Skin of body (tissue), 2 donors: ENCODE measurements around the gene INCA1. TPM values are rescaled to one million over a fixed set of nuclear protein-coding genes. Genes with fewer than 3 reads are reported as not detected.

Source experiments
- DNase-seq: peaks from one replicate; lab custom pipeline; 2025; lab: John Stamatoyannopoulos, UW
- total RNA-seq: library from RNA; depleted of rRNA; stranded (reverse); fragments of >200 nt; gene quantifications from one replicate; pipeline ENCODE4 v1.2.3, GENCODE V29; 2014

The INCA1 gene
- total RNA-seq, 1 donor from 2014 or later, result 0.20 TPM

DNA sequence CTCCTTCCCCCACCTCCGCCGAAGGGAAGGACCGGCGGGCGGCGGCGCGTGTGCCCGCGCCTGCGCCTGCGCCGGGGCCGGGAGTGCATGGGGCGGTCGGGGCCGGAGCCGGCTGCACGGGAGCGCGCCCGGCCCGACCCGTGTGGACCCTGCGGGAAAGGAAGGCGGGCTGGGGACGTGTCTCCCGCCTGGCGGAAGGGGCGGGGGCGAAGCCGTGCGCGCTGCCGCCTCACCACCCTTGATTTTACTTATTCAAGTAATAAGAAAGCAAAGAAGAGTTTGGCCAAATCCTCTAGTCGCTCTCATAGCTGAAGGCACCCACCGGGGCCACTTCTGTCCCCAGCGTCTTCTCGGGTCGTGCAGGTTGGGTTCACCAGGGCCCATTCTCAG lies 48.4 kb downstream of the INCA1 start:
- DNase-seq, result peak; percentile 92

DNA sequence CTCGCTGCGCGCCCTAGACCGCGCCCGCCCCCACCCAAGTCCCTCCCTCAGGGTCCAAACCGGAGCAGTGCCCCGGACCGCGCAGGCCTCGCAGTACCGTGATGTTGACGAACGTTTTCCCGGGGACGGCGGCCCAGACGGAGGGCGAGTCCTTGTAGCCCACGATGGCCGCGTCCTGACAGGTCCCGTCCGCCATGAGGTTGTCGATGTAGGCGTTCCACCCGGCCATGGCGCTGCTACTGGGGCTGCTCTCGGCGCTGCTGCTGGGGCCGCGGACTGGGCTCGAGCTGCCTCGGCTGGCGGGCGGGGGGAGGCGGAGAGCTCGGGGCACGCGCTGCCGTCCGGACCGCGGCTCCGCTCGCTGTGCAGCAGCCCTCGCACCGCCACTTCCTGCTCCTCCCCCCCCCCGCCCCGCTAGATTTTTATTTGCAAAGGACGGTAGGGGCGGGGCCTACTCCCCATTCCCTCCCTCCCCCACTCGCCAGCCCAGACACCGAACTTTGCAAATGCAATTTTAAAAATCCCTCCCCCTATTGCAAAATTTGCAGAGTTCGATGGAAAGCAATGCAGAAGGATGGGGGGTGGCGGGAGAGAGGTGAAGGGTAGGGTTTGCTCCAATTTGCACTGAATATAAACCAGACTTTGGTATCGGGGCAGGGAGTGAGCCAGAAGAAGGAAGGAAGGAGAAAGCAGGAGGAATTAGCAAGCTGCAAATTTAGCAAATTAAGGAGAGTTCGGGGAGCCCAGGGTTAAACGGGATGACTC lies 49.0 kb downstream of the INCA1 start, which contains the start of gene PFN1:
TSS of gene PFN1 (minus strand) at position 365 of the 765 bp plus-strand sequence. CDS start at position 229, 136 bp downstream.
- DNase-seq, result peak; percentile 95

DNA sequence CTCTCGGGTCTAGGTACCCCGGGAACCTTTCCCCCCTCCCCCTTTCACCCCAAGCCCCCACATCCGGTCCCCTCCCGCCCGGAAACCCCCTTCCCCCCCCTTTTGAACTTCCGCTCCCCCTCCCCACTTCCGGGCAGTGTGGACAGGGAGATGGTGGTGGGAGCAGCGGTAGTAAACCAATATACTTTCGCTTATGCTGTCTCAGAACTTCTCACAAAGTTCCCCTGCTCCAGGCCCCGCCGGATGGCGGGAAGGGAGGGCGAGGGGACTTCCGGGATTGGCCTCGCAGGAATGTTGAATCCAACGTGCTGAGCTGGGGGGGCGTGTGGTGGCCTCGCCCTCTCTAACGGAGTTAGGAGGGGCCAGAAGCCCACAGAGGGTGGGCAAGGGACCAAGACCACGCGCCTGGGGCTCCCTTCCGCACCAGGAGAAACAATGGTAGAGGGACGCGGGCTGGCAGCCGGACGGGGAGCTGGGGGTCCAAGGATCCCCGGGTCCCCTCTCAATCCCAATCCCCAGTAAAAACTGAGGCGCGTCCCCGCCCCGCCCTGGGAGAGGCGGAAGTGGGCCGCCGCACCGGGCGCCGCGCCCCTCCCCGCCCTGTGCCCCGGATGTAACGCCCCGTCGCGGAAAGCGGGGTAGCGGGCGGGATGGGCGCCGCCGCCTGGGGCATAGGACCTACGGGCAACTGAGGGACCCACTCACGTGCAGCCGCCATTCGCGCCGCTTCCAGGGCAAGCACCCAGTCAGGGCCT lies 49.7 kb downstream of the INCA1 start:
- DNase-seq, result peak; percentile 40

DNA sequence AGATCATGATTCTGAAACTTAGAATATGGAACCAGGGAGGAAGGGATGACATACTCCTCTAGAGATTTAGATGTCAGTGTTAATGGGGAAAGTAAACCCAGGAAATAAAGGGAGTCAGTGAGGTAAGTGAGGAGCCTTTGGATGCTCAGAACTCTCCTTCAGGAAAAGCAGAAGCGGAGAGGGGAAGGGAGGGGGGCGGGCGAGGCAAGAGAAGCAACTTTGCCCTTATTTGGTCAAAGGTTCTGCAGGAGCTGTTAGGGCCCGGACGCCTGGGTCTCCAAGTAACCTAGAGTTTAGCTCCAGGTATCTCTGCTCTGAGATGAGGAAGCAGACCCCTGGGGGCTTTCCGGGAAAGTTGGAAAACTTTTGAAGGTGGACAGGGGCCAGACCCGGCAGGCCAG lies 50.3 kb downstream of the INCA1 start:
- no peak for DNase-seq

DNA sequence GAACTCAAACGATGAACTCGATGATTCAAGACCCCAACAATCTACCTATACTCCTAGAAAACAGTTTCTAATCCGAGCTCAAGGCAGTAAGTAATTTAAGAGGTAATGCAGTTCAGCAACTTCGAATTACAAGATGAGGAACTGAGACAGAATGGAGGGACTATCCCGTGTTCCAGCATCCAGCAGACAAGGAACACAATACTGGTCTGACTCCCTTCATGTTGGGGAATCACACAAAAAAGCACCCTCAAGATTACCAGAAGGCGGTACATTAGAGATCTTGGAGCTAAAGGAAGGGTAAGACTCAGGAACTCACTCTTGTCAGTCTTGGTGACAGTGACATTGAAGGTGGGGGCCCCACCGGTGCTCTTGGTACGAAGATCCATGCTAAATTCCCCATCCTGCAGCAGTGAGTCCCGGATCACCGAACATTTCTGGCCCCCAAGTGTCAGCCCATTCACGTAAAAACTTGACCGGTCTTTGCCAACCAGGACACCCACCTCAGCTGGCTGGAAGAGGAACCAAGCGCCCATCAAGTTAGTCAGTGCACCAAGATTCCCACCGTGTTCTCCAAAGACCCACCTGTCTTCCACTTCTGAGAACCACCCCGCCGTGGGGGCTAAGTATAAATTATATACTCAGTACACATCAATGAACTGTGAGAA lies 50.9 kb downstream of the INCA1 start:
- DNase-seq, result no peak

DNA sequence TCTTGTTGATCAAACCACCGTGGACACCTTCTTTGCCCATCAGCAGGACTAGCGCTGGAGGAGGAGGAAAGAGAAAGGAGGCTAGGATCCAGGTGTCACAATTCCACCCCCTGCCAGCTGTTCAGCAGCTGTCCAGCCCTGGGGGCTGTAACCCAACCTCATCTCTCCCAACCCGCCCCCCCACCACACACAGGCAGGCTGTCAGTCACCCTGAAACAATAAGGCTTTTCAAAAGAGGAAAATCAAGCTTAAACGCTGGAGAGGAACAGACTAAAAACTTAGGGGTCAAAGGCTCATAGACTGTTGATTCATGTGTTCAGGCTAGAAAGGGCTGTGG lies 51.4 kb downstream of the INCA1 start:
- no peak for DNase-seq

DNA sequence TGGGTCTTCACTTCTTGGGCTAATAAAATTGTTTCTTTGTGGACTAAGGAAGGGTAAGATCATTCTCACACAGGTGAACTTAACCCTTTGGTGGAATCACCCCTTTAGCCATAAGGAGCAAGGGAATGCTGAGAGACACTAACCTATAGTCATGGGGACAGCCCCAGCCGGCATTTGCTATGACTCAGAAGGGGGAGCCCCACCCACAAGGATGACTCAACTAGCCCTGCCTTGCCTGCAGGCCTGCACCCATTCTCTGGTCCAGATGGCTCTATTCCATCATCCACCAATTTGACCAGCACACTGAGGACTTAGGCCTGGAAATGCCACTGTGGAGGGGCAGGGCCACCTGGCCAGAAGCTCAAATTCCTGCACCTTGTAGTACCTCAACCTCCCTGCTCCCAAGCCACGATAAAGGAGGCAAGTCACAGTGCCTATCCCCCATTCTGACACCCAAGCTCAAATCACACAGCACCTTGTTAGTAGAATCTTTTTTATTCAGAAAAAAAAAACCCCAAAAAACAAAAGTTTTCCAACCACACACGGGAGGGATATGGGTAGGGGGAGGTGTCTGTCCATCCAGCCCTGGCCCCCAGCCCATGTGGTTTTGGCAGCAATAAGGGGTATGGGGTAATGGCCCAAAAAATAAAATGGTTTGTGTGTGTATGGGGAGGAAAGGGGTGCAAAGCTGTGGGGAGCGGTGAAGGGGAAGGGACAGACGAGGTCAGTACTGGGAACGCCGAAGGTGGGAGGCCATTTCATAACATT lies 52.0 kb downstream of the INCA1 start:
- no peak for DNase-seq

DNA sequence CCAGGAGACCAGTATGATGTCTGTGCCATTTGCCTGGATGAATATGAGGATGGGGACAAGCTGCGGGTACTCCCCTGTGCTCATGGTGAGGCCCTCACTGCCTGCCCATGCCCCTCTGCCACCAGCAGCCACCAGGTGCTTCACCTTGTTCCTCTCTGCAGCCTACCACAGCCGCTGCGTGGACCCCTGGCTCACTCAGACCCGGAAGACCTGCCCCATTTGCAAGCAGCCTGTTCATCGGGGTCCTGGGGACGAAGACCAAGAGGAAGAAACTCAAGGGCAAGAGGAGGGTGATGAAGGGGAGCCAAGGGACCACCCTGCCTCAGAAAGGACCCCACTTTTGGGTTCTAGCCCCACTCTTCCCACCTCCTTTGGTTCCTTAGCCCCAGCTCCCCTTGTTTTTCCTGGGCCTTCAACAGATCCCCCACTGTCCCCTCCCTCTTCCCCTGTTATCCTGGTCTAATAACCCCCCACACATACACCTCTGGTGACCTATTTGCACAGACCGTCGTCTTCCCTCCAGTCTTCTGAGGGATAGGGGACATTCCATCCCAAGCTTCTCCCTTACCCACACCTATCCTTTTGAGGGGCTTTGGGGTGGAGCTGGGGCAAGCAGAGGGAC lies 52.7 kb downstream of the INCA1 start:
- no peak for DNase-seq

DNA sequence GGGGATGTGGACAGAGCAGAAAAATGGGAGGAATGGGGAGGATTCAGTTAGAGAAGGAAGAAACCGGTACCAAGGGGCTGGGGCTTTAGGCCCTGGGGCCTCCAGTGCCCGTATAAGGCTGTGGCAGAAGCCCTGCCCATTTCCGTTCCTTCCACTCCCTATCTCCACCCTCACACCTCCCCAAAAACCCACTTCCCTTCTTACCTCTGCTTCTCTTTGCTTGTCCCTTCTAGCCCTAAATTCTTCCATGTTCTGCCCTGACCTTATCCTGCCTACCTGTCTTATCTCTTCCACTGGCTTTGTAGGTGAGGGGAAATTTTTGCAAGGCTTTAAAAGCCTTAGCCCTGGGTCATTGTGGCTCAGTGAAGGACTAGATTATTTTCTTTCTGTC lies 53.2 kb downstream of the INCA1 start:
- no peak for DNase-seq

DNA sequence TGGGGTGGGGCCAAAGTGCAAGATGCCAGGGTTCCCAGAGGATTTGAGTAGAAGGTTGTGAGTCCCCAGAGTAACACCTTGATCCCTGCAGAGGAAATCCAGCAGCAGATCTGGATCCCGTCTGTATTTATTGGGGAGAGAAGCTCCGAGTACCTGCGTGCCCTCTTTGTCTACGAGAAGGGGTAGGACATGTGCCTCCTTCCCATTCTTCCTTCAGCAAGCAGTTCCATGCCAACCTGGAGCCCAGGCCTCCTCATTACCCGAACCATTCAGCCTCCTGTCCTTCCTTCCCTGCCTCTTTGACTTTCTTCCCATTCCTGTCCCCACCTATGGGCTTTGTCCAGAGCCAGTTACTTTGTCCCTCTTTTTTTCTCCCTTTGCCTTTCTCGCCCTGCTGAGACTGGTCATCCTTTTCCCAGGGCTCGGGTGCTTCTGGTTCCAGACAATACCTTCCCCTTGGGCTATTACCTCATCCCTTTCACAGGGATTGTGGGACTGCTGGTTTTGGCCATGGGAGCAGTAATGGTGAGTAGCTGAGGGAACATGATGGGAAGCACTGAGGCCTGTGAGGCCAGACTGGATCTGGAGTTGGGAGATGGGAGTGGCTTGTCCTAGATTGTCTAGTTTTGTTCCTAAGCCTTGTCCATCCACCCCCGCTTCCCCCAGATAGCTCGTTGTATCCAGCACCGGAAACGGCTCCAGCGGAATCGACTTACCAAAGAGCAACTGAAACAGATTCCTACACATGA lies 54.4 kb downstream of the INCA1 start:
- no peak for DNase-seq

DNA sequence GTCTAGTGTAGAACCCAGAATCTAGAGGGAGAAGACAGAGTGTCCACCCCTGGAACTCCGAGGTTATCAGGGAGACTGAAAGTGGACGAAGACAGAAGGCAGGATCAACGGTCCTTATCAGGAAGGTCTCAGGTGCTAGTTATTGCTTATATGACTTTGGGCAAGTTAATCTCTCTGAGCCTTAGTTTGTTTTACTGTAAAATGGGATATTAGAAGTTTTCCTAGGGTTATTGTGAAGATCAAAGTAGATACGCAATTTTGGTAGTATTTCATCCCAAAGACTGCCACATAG lies 56.1 kb downstream of the INCA1 start:
- DNase-seq, result no peak

DNA sequence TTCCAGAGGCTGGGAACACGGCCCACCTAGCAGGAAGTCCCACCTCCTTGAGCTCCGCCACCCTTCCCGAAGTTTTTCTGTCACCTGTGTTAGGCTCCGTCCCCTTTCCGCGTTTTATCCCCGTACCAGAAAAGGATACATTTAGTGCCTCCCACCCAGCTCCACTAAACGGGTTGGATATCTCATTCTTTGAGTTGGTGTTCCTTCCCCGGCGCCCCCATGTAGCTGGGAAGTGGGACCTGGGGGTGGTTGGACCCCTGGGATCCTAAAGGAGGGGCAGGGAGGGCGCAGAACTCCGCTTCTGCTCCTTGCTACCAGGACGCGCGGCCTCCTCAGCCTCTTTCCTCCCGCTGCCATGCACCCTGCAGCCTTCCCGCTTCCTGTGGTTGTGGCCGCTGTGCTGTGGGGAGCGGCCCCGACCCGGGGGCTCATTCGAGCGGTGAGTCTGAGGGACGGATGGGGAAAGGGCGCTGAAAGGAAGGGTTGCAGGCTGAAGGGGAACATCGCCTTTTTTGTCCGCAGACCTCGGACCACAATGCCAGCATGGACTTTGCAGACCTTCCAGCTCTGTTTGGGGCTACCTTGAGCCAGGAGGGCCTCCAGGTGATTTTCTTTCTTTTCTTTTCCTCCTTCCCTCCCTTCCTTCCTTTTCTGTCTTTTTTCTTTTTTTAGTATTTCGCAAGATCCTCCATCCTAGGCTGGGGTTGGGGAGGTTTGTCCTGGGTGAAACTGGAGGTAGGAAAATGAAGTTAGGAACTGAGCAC lies 56.6 kb downstream of the INCA1 start:
- no peak for DNase-seq

DNA sequence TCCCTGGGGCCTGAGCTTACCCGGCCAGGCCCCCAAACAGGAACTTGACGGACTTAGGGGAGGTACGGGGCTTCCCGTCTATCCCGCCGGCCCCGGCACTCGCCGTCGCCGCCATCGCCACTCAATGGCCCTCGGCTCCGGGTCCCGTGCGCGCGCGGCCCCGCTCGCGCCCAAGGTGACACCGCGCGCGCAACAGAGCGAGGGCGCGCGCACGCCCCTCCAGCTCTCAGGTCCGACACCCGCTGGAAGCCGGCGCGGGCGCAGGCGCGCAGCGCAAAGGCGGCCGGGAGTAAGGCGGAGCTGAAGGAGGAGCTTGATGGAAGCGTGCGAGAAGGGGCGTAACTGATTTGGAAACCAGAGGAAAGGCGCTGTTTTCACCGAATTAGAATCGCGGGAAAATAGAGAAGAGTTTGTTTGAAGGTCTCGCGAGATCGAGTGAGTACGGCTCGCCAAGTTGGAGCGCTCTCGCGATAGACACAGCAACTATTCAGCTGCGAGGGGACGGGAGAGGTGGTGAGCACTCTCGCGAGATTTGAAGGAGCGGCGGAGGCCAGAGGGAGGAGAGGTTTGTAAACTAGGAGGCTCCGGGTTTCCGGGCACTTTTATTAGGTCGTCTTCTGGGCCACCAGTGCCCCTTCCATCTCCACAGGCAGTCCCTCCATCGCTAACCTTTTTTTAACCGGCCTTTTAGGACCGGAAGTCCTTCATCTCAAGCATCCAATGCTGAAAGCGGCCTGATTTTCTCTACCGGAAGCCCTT lies 57.3 kb downstream of the INCA1 start, which contains the start of the genes RNF167 and SLC25A11:
TSS of gene RNF167 (plus strand) at position 473 of the 759 bp plus-strand sequence. CDS start 642 bp downstream, outside the sequence.
TSS of gene SLC25A11 (minus strand) at position 251 of the 759 bp plus-strand sequence. CDS start at position 115, 136 bp downstream.
- DNase-seq, result peak; percentile 99

DNA sequence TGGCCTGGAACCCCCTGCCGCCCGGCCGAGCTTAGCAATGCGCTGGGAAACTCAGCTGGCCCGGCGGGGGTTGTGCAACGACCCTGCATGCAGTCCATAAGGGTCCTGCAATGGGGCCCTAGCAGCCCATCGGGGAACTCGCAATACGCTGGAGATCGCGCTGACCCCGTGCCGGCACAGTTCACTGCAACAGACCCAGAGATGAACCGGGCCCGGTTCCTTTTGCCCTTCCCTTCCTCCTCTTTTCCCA lies 57.9 kb downstream of the INCA1 start:
- DNase-seq, result no peak

DNA sequence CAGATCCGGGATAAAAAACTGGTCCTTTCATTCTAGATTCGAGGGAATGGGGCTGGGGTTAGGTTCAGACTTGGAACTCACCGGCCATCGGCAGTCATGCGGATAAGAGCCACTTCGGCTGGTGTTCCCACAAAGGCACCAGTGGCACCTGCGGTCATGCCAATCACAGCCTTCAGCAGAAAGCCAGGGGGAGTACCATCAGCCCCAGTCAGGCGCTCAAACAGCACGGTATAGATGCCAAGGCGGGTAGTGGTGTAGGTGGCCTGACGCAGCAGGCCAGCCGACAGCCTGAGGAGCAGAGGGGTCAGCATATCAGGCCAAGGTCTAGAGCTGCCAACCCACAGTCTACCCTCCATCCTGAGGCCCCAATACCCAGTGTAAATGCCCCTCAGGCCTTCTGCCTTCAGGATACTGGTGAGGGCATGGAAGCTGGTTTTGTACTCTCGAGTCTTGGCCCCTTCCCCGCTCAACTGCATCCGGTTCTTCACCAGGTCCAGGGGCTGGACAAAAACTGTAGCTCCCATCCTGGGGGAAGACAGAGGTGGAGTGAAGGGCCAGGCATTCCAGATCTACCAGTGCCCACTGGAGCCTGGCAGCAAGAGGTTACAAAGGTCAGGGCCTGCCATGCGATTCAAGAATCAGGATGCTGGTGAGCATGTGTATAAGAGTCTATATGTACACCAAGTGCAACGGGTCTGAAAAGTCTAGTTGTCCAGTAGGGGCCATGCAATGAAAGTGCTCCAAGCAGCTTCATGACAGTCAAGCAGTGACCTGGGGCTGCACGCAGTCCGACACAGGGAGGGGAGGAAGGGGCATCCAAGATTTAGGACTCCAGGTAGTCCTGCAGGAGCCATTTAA lies 58.4 kb downstream of the INCA1 start:
- DNase-seq, result no peak
